Renal cortex interstitium (tissue), 11 donors: ENCODE results near the gene MAFF. TPM values are rescaled to one million over a fixed set of nuclear protein-coding genes. Genes with fewer than 3 reads are reported as not detected.

Source experiments
- DNase-seq, 11 donors: peaks; one replicate each; pipeline ENCODE4 v3.0.0-alpha.2; 2013; ENCODE audit warnings: low read depth in 9 of 11, low spot score in 4 of 11; ENCODE audit errors: extremely low read depth in 1 of 11
- polyA plus RNA-seq, 3 donors: library from polyadenylated mRNA; unstranded; fragments of 120-200 nt; gene quantifications; one replicate each; pipeline ENCODE4 v1.2.1, GENCODE V29; 2013; ENCODE audit not compliant: insufficient read length in 3 of 3

Gene MAFF
- polyA plus RNA-seq, 3 donors: 2.6 to 6.6 (median 3.1) TPM

DNA sequence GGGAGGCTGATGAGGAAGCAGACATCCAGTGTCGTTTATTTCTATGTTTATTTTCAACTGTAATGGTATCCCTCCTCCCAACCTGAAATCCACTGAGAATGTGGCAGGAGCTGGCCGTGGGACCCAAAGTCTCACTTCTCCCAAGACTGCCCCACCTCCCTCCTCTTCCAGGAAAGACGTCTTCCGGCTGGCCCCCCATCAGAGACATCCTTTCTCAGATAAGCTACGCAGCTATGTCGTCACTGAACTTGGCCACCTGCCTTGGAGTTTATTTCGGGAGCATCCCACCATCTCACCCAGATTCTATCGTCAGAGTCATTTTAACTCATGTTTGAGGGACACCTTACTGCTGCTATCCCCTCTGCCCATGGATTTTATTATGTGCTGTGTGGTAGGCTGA lies 57.1 kb downstream of the MAFF start:
- no peak for DNase-seq

GRCh38 chr22:38259370-38259769 lies 57.6 kb downstream of the MAFF start:
- no peak for DNase-seq

GRCh38 chr22:38260761-38261681 lies 59.2 kb downstream of the MAFF start:
- DNase-seq: no peak

- no peak for DNase-seq
Observed at GRCh38 chr22:38262051-38262795, 60.4 kb downstream of the MAFF start.

DNA sequence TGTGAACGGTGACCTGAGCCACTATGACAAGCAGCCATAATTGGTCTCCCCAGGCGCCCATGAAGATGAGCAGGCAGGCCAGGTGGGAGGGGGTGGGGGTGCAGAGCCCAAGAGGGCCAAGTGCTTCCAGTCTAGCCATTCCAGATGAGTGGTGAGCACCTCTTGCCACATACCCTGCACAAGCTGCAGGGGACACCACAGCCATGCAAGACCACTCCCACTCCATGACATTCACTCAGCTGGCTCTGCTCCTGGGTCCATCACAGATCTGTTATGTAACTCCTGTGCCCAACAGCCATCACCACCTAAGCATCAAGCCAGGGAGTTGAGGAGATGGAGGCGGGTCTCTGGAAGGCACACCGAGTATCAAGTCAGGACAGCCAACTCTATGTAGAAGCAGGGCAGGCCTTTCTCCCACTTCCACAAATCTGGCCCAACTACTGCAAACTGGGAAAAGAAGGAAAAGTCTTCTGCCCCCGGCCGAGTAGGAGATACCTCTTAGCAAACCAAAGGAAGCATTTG lies 62.6 kb downstream of the MAFF start:
- DNase-seq: no peak

Other genes starting within 250 kb of the MAFF start
- gene C22orf23, start 248.4 kb upstream of the MAFF start, polyA plus RNA-seq: 1 to 10 TPM; 5.3 to 7.1 (median 5.5) TPM
- gene POLR2F, start 248.3 kb upstream of the MAFF start, polyA plus RNA-seq: 10 to 100 TPM; 65.2 to 86.6 (median 69.3) TPM
- gene SOX10, start 217.4 kb upstream of the MAFF start, polyA plus RNA-seq: 1 to 10 TPM in 1 of 3 donors, under 1 TPM in 2; 0.70 to 1.3 (median 0.79) TPM
- gene PICK1, start 144.6 kb upstream of the MAFF start, polyA plus RNA-seq: 10 to 100 TPM; 30.2 to 45.6 (median 38.0) TPM
- gene SLC16A8, start 117.8 kb upstream of the MAFF start, polyA plus RNA-seq: 1 to 10 TPM; 1.4 to 2.7 (median 1.9) TPM
- 10 to 100 TPM in 1 of 3 donors, 1 to 10 TPM in 2; 5.8 to 11.3 (median 7.5) TPM for gene BAIAP2L2, start 91.3 kb upstream of the MAFF start, polyA plus RNA-seq
- gene PLA2G6, start 20.2 kb upstream of the MAFF start, polyA plus RNA-seq: 10 to 100 TPM; 41.5 to 81.8 (median 44.7) TPM
- 10 to 100 TPM; 39.8 to 42.2 (median 42.0) TPM for gene TMEM184B, start 71.0 kb downstream of the MAFF start, polyA plus RNA-seq
- gene CSNK1E, start 115.4 kb downstream of the MAFF start, polyA plus RNA-seq: 100 to 1,000 TPM; 111 to 189 (median 145) TPM